ENCODE results near the gene FHIT.
A peak's percentile ranks its signal among the peaks of the same experiment; 100 is the strongest.

The FHIT gene

GRCh38 chr3:59904296-59904695, 1347.0 kb downstream of the FHIT start:
- no peak for DNase-seq

- no peak for DNase-seq
These were observed 1352.2 kb downstream of the FHIT start for GRCh38 chr3:59899061-59899460.

- no peak for DNase-seq
These were observed 1355.3 kb downstream of the FHIT start for GRCh38 chr3:59895972-59896371.

DNA sequence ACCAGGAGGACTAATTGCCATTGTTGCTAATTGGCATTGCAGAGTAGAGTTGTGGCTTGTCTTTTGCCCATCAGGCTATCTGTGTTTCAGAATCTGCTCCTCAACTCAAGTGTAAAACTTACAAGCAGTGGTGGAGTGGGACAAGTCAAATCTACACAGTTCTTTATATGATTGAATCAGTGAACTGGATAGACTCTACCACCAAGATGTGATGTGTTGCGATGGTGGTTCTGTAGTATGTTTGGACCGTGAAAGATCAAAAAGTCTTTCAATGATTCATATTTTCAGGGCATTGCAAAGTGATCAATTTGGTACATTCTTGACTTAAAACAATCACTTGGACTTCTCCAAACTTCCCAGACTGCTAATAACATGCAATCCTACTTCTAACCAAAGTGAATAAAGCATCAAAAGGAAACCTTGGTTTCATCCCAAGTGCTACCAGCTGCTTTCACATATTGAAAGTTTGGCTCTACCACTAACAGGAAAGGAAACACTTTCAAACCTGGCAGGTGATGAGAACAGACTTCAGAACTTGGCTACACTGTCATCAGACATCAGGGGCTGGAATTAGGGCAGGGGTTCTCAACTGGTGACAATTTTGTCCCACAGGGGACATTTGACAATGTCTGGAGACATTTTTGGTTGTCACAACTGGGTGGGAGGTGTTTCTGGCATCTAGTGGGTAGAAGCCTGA, 1356.7 kb downstream of the FHIT start:
- DNase-seq: no peak

GRCh38 chr3:59890639-59891038, 1360.6 kb downstream of the FHIT start:
- no peak for DNase-seq

DNA sequence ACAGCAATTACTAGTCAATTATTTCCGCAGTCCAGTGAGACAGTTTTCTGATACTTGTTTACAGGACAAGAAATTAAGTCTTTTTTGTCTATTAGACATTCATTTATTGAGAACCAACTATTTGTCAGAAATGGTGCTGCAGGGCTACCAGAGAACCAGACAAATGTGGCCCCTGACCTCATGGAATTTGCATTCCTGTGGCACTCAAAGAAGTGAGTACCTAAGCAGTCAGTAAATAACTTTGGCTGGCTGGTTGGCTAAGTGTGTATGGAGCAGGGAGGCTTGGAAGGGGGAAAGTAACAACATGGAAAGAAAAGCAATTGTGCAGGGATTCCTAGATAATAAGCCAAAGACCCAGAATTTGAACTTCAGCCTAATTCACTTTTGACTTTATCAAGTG, 1364.5 kb downstream of the FHIT start:
- DNase-seq: no peak

DNA sequence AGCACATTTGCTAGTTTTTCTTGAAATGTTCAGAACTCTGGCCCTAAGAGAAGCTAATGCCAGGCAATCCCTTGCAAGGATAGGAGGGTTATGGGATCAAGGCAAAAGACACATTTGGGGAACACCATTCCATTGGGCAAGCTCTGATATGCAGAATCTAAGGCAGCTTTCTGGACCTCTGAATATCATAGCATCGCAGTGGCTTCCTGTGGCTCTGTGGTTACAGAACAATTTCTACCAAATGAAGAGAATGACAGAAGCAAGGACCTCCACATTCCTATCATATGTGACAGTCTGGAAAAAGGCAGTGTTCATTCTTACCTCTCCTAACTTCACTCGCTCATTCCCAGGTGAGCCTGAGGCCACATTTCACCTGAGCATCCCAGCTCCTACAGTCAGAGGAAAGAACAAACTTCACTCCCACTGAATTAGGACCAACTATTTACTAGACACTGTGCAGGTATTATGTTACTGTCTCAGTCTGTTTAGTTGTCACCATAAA, 1365.3 kb downstream of the FHIT start:
- no peak for DNase-seq

DNA sequence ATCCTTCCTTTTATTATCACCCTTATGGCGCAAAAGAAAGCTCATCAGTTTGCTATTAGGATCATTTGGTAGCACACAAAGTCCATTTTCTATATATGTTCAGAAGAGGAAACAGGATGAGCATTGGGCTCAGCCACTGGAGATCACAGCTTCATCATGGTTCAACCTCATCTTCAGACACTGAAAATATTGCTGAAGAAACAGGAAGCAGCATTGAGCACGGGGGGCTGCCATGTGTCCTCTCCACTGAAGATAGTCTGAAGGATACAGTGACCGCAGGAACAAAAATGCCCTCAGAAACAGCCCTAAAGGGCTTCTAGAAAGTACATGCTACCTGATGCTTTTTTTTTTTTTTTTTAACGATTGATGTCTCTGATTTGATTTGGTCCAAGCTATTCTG, 1366.2 kb downstream of the FHIT start:
- no peak for DNase-seq

DNA sequence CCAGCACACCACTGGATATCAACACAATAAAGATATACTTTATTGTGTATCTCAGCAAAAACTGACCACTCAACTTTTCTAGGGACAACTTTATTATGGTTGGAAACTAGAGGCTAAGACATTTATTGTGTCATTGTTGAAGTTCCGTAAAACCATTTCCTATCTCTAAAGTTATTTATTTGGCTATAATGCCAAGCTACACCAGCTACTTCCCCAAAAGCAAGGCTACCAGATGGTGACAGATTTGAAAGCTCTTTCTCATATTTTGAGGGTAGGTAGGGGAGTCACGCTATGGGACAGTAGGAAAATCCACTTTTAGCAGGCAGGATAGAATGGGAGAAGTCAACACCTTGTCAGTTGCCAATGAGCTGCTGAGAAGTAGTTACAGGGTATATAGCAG, 1366.8 kb downstream of the FHIT start:
- no peak for DNase-seq

- no peak for DNase-seq
These were observed 1368.5 kb downstream of the FHIT start for GRCh38 chr3:59882746-59883145.

DNA sequence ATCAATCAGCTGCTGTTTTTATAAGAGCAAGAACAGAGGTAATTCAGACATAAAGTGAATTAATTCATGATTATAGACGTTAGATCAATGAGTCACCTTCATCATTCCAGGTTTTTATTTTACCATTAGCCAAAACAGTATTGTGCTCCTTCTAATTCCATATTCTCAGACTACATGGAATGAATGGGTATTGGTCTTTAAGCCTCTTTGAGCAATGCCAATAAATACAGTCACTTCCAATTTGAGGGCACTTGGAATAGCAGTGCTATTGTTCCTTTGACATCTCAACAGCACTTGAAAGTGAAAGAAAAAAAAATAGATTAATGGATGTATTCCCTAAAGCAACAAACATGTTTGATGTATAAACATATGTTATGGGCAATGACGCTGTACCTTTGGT, 1370.5 kb downstream of the FHIT start:
- DNase-seq: no peak

- no peak for DNase-seq
These were observed 1372.1 kb downstream of the FHIT start for GRCh38 chr3:59879031-59879581.

DNA sequence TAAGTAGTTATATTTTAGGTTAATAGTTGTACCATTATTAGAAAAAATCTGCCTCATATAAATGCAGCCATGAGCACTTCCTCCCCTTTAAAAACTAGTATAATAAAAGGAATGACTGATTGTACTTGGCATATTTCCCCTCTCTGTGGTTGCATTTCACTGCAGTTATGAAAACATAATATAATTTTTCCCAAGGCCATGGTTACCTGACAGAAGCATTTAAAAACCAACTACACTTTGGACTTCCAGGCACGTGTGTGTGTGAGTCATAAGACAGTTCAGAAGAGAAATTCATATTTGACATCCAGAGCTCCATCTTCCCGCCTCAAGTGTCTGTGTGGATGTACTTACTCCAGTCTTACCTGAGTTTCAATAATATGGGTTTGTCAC, 1373.2 kb downstream of the FHIT start:
- peak; percentile 46 for DNase-seq

GRCh38 chr3:59877263-59878037, 1373.8 kb downstream of the FHIT start:
- peak; percentile 10 for DNase-seq

- DNase-seq: no peak
These were observed 1374.7 kb downstream of the FHIT start for GRCh38 chr3:59876533-59877062.

DNA sequence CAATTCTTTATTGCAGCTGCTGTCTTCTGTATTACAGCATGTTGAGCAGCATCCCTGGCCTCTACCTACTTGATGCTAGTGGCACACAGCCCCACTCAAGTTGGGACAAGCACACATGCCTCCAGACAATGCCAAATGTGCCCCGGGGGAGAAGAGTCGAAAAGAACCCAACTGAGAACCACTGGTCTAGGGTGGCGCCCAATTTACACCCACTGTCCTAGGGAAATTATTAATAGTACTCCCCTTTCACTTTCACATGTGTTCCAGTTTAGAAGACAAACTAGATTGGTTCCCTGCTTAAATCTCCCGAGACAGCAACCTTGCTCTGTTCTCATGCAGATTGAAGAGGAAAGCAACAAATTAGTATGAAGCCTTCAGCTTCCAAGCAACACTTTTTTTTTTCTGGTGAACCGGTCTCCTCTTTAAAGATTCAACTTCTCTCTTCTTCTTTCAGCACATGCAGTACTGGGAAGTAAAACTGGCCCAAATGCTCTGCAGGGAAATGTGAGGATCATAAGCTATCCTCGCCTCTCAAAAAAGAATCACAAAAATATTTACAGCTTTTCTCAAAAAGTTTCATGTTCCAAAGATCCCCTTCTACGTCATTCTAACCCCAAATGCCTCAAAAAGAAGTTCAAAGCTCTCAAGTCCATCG, 1377.5 kb downstream of the FHIT start:
- DNase-seq: no peak

GRCh38 chr3:59872128-59872527, 1379.1 kb downstream of the FHIT start:
- no peak for DNase-seq

- DNase-seq: no peak
These were observed 1383.9 kb downstream of the FHIT start for GRCh38 chr3:59867185-59868002.

DNA sequence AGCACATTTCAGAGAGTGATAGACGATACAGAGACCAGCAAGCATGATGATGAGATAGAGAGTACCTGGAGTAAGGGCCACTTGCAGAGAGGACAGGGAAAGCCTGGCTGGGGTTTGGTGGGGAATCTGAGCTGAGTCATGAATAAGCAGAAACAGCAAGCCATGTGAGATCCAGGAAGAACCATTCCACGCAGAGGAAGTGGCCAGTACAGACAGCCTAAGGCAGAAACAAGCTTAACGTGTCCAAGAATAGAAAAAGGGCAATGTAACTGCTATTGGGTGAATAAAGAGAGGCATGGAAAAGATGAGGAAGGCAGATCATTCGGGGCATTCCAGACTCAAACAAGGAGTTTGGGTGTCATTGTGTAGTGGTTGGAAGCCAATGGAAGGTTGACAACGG, 1385.2 kb downstream of the FHIT start:
- DNase-seq: no peak

- no peak for DNase-seq
These were observed 1385.9 kb downstream of the FHIT start for GRCh38 chr3:59865351-59865750.

- DNase-seq: peak; percentile 50
These were observed 1388.6 kb downstream of the FHIT start for GRCh38 chr3:59862686-59863085.

Measured in fibroblast of skin of scalp (primary cell).